ENCODE results near the gene MAPT. TPM values are rescaled to one million over a fixed set of nuclear protein-coding genes. Genes with fewer than 3 reads are reported as not detected.
"Not testable (repeated sequence)": the region's sequence is repeated elsewhere in the genome, so short reads cannot be mapped to it uniquely, and the experiment has no call there.

The MAPT gene
- total RNA-seq, 1 donor from 2014 or later, result 2.9 TPM

DNA sequence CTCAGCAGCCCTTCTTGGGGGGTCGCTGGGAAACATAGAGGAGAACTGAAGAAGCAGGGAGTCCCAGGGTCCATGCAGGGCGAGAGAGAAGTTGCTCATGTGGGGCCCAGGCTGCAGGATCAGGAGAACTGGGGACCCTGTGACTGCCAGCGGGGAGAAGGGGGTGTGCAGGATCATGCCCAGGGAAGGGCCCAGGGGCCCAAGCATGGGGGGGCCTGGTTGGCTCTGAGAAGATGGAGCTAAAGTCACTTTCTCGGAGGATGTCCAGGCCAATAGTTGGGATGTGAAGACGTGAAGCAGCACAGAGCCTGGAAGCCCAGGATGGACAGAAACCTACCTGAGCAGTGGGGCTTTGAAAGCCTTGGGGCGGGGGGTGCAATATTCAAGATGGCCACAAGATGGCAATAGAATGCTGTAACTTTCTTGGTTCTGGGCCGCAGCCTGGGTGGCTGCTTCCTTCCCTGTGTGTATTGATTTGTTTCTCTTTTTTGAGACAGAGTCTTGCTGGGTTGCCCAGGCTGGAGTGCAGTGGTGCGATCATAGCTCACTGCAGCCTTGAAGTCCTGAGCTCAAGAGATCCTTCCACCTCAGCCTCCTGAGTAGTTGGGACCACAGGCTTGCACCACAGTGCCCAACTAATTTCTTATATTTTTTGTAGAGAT lies 108.1 kb downstream of the MAPT start:
- no peaks in the 10 kb centered on the region for H3K36me3 Mint-ChIP-seq (ENCODE audit: low read depth)
- no peak overlapping the region for H3K4me3 Mint-ChIP-seq (ENCODE audit: unreplicated experiment)
- DNase-seq (ENCODE audit: low spot score), result no peak
- no peak overlapping the region for H3K27ac Mint-ChIP-seq (ENCODE audit: unreplicated experiment)
- H3K4me1 Mint-ChIP-seq (ENCODE audit: low read depth), result peaks cover 18% of the 10 kb centered on the region
- H3K27me3 Mint-ChIP-seq (ENCODE audit: low read depth), result no peaks in the 10 kb centered on the region
- no peaks in the 10 kb centered on the region for H3K9me3 Mint-ChIP-seq (ENCODE audit: low read depth)
- TF ChIP-seq, protein P1, sequence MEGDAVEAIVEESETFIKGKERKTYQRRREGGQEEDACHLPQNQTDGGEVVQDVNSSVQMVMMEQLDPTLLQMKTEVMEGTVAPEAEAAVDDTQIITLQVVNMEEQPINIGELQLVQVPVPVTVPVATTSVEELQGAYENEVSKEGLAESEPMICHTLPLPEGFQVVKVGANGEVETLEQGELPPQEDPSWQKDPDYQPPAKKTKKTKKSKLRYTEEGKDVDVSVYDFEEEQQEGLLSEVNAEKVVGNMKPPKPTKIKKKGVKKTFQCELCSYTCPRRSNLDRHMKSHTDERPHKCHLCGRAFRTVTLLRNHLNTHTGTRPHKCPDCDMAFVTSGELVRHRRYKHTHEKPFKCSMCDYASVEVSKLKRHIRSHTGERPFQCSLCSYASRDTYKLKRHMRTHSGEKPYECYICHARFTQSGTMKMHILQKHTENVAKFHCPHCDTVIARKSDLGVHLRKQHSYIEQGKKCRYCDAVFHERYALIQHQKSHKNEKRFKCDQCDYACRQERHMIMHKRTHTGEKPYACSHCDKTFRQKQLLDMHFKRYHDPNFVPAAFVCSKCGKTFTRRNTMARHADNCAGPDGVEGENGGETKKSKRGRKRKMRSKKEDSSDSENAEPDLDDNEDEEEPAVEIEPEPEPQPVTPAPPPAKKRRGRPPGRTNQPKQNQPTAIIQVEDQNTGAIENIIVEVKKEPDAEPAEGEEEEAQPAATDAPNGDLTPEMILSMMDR (IDR thresholded peaks at IDR 0.05), result peak; percentile 93

DNA sequence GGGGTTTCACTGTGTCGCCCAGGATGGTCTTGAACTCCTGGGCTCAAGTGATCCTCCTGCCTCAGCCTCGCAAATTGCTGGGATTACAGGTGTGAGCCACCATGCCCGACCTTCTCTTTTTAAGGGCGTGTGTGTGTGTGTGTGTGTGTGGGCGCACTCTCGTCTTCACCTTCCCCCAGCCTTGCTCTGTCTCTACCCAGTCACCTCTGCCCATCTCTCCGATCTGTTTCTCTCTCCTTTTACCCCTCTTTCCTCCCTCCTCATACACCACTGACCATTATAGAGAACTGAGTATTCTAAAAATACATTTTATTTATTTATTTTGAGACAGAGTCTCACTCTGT lies 108.6 kb downstream of the MAPT start:
- no peaks in the 10 kb centered on the region for H3K27me3 Mint-ChIP-seq (ENCODE audit: low read depth)
- no peaks in the 10 kb centered on the region for H3K9me3 Mint-ChIP-seq (ENCODE audit: low read depth)
- DNase-seq (ENCODE audit: low spot score), result no peak
- H3K36me3 Mint-ChIP-seq (ENCODE audit: low read depth), result no peaks in the 10 kb centered on the region
- peaks cover 22% of the 10 kb centered on the region for H3K4me1 Mint-ChIP-seq (ENCODE audit: low read depth)
- H3K27ac Mint-ChIP-seq (ENCODE audit: unreplicated experiment), result no peak overlapping the region
- no peak overlapping the region for H3K4me3 Mint-ChIP-seq (ENCODE audit: unreplicated experiment)
- TF ChIP-seq, protein P1 (IDR thresholded peaks at IDR 0.05), result no peak

DNA sequence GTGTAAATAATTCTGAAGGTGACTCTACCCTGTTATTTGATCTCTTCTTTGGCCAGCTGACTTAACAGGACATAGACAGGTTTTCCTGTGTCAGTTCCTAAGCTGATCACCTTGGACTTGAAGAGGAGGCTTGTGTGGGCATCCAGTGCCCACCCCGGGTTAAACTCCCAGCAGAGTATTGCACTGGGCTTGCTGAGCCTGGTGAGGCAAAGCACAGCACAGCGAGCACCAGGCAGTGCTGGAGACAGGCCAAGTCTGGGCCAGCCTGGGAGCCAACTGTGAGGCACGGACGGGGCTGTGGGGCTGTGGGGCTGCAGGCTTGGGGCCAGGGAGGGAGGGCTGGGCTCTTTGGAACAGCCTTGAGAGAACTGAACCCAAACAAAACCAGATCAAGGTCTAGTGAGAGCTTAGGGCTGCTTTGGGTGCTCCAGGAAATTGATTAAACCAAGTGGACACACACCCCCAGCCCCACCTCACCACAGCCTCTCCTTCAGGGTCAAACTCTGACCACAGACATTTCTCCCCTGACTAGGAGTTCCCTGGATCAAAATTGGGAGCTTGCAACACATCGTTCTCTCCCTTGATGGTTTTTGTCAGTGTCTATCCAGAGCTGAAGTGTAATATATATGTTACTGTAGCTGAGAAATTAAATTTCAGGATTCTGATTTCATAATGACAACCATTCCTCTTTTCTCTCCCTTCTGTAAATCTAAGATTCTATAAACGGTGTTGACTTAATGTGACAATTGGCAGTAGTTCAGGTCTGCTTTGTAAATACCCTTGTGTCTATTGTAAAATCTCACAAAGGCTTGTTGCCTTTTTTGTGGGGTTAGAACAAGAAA lies 109.8 kb downstream of the MAPT start:
- H3K4me3 Mint-ChIP-seq (ENCODE audit: unreplicated experiment), result no peak overlapping the region
- H3K27ac Mint-ChIP-seq (ENCODE audit: unreplicated experiment), result peak overlapping the region; percentile 32
- no peaks in the 10 kb centered on the region for H3K36me3 Mint-ChIP-seq (ENCODE audit: low read depth)
- H3K27me3 Mint-ChIP-seq (ENCODE audit: low read depth), result no peaks in the 10 kb centered on the region
- TF ChIP-seq, protein P1 (IDR thresholded peaks at IDR 0.05), result no peak
- no peaks in the 10 kb centered on the region for H3K9me3 Mint-ChIP-seq (ENCODE audit: low read depth)
- no peak for DNase-seq (ENCODE audit: low spot score)
- H3K4me1 Mint-ChIP-seq (ENCODE audit: low read depth), result peaks cover 22% of the 10 kb centered on the region

DNA sequence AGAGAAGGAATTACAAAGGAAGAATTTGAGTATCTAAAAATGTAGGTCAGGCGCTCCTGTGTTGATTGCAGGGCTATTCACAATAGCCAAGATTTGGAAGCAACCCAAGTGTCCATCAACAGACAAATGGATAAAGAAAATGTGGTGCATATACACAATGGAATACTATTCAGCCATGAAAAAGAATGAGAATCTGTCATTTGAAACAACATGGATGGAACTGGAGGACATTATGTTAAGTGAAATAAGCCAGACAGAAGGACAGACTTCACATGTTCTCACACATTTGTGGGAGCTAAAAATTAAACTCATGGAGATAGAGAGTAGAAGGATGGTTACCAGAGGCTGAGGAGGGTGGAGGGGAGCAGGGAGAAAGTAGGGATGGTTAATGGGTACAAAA lies 111.7 kb downstream of the MAPT start:
- not testable (repeated sequence) for H3K27me3 Mint-ChIP-seq (ENCODE audit: low read depth); H3K4me3 Mint-ChIP-seq (ENCODE audit: unreplicated experiment); H3K27ac Mint-ChIP-seq (ENCODE audit: unreplicated experiment); H3K9me3 Mint-ChIP-seq (ENCODE audit: low read depth); H3K36me3 Mint-ChIP-seq (ENCODE audit: low read depth); DNase-seq (ENCODE audit: low spot score)
- H3K4me1 Mint-ChIP-seq (ENCODE audit: low read depth), result peaks cover 26% of the 10 kb centered on the region

DNA sequence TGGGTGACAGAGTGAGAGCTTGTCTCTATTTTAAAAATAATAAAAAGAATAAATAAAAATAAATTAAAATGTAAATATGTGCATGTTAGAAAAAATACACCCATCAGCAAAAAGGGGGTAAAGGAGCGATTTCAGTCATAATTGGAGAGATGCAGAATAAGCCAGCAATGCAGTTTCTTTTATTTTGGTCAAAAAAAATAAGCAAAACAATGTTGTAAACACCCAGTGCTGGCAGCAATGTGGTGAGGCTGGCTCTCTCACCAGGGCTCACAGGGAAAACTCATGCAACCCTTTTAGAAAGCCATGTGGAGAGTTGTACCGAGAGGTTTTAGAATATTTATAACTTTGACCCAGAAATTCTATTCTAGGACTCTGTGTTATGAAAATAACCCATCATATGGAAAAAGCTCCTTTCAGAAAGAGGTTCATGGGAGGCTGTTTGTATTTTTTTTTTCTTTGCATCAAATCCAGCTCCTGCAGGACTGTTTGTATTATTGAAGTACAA lies 113.2 kb downstream of the MAPT start:
- H3K4me1 Mint-ChIP-seq (ENCODE audit: low read depth), result peaks cover 26% of the 10 kb centered on the region
- no peak for DNase-seq (ENCODE audit: low spot score)
- H3K27ac Mint-ChIP-seq (ENCODE audit: unreplicated experiment), result peak overlapping the region; percentile 45
- TF ChIP-seq, protein P1 (IDR thresholded peaks at IDR 0.05), result no peak
- no peaks in the 10 kb centered on the region for H3K36me3 Mint-ChIP-seq (ENCODE audit: low read depth)
- H3K27me3 Mint-ChIP-seq (ENCODE audit: low read depth), result no peaks in the 10 kb centered on the region
- no peak overlapping the region for H3K4me3 Mint-ChIP-seq (ENCODE audit: unreplicated experiment)
- no peaks in the 10 kb centered on the region for H3K9me3 Mint-ChIP-seq (ENCODE audit: low read depth)

Measured in chondrocyte (in vitro differentiated cells).